Cardiac muscle cell (in vitro differentiated cells and primary cell): ENCODE data around the gene ARID3C. TPM values are rescaled to one million over a fixed set of nuclear protein-coding genes. Genes with fewer than 3 reads are reported as not detected.
A peak's percentile ranks its signal among the peaks of the same experiment; 100 is the strongest.

Experiments
- DNase-seq, 2 donors: peaks; one replicate each; pipeline versions ENCODE4 v3.0.0 to v3.0.0-alpha.2; 2010 to 2017; ENCODE audit warnings: low read depth in 1 of 2, low spot score in 1 of 2
- H3K27ac ChIP-seq: fragments of 200-600 bp; sonication (generic); 2 replicates; pipeline ENCODE4 v1.5.1; 2016
- H3K27me3 ChIP-seq: fragments of 200-600 bp; sonication (generic); 2 replicates; pipeline ENCODE4 v1.6.0; 2016; ENCODE audit warnings: control low read depth
- H3K36me3 ChIP-seq: fragments of 200-600 bp; sonication (generic); 2 replicates; pipeline ENCODE4 v1.5.1; 2016; ENCODE audit warnings: control low read depth
- H3K4me1 ChIP-seq: fragments of 200-600 bp; sonication (generic); 2 replicates; pipeline ENCODE4 v1.8.1; 2017; ENCODE audit warnings: low read depth, mild to moderate bottlenecking, mixed run types
- H3K4me3 ChIP-seq: fragments of 200-600 bp; sonication (generic); 2 replicates; pipeline ENCODE4 v1.5.1; 2016; ENCODE audit warnings: mild to moderate bottlenecking
- H3K9me3 ChIP-seq: fragments of 200-600 bp; sonication (generic); 2 replicates; pipeline ENCODE4 v1.5.1; 2017; ENCODE audit warnings: low read depth, mild to moderate bottlenecking, control low read depth
- polyA plus RNA-seq: library from polyadenylated mRNA; unstranded; fragments of >200 nt; fragmentation: Nextera tagmentation; extraction: Ambion mirVana; gene quantifications from 2 replicates; pipeline ENCODE4 v1.2.1, GENCODE V29; 2016
- total RNA-seq: library from RNA; depleted of rRNA; stranded (reverse); fragments of >200 nt; gene quantifications from 2 replicates; pipeline ENCODE4 v1.2.3, GENCODE V29; 2016
- TF ChIP-seq, protein P1 (sequence below): IDR thresholded peaks from 2 replicates; pipeline ENCODE4 v1.5.1; 2012; ENCODE audit warnings: low read depth, mild to moderate bottlenecking, low read length

The ARID3C gene
- total and polyA plus RNA-seq, 2 experiments from 2014 or later: 0.27 to 1.4 TPM

DNA sequence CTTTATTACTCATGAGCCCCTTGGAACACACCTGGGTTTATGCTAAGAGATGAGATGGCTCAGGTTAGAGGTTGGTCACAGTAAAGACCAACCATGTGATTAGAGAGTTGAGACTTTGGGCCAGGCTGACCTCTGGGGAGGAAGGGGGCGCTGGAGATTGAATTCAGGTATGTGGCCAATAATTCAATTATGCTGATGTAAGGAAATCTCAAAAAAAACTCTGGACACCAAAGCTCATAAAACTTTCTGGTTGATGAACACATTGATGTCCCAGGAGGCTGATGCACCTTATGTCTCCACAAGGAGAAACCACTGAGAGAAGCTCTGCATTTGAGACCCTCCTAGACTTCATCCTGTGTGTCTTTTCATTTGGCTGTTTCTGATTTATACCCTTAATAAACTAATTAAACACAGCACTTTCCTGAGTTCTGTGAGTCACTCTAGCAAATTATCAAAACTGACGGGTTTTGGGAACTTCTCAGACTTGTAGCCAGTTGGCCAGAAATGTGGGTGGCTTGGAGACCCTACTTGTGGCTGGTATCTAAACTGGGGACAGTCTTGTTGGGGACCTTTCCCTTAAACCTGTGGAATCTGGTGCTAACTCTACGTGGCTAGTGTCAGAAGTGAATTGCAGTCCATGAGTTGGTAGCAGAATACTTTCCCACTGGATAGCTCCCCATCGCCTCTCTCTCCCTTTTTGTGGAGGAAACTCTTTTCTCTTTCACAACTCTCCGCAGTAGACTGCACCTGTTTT is 41.1 kb upstream of the ARID3C start:
- Histone ChIP-seq H3K9me3 (no peaks in the 10 kb centered on the region), H3K4me3 (no peak overlapping the region), H3K4me1 (no peaks in the 10 kb centered on the region), H3K36me3 (no peaks in the 10 kb centered on the region), H3K27me3 (no peaks in the 10 kb centered on the region), H3K27ac (no peak overlapping the region)
- DNase-seq: no peak
- TF ChIP-seq, protein P1, sequence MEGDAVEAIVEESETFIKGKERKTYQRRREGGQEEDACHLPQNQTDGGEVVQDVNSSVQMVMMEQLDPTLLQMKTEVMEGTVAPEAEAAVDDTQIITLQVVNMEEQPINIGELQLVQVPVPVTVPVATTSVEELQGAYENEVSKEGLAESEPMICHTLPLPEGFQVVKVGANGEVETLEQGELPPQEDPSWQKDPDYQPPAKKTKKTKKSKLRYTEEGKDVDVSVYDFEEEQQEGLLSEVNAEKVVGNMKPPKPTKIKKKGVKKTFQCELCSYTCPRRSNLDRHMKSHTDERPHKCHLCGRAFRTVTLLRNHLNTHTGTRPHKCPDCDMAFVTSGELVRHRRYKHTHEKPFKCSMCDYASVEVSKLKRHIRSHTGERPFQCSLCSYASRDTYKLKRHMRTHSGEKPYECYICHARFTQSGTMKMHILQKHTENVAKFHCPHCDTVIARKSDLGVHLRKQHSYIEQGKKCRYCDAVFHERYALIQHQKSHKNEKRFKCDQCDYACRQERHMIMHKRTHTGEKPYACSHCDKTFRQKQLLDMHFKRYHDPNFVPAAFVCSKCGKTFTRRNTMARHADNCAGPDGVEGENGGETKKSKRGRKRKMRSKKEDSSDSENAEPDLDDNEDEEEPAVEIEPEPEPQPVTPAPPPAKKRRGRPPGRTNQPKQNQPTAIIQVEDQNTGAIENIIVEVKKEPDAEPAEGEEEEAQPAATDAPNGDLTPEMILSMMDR: no peak

DNA sequence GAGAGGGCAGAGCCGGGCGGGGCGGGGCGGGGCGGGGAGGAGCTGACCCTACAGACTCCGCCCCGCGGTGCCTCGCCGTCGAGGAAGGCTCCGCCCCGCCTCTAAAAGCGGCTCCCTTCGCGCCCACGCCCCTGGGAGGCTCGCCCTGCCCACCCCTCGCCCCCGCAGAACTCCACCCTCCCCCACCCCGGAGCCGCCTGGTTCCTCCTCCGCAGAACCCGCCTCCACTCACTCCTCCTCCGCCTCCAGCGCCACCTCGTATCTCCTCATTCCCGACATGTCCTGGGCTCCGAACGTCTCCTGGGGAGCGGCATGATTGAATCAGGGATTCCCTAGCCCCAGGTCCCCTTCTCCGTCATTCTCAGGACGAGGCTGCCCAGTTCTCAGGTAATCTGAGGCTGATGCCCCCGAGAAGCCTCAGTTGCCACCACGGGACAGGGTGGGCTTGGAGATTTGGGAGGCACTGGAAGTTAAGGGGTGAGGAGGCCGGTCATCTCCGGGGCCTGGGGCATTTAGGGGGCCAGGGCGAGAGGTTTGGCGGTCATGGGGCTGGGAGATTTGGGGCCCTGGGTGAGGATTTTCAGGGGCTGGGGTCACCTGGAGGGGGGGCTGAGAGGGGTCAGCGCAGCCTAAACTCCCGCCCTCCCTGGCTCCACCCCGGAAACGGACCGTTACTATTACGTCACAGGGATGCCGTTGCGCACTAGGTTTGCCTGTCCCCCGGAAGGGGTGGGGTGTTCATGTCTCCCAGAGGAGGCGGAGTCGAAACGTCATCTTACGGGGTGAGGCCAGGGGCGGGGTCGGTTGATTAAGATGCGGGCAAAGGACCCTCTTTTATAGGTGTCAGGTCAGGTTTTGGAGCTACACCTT is 36.8 kb upstream of the ARID3C start:
- Histone ChIP-seq H3K36me3 (no peaks in the 10 kb centered on the region), H3K27me3 (no peaks in the 10 kb centered on the region), H3K4me1 (peaks cover 4% of the 10 kb centered on the region), H3K27ac (peak overlapping the region; percentile 91), H3K9me3 (no peaks in the 10 kb centered on the region), H3K4me3 (peak overlapping the region; percentile 77)
- peak; percentile 97 to 98 for DNase-seq
- TF ChIP-seq, protein P1: no peak

DNA sequence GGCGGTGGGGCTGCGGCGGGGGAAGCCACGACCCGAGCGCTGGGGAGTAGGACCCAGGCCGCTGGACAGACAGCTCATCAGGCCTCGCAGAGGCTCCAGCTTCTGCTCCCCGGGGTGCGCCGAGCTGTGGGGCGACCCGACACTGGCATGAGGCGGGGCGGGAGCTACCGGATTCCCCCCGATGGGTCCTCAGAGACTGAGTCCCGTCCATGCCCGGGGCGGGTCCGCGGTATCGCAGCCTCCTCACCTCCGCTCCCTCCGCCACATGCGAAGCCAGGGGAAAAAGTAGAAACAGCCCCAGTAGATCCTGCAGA is 36.2 kb upstream of the ARID3C start:
- DNase-seq: no peak
- H3K27me3 ChIP-seq: no peaks in the 10 kb centered on the region

DNA sequence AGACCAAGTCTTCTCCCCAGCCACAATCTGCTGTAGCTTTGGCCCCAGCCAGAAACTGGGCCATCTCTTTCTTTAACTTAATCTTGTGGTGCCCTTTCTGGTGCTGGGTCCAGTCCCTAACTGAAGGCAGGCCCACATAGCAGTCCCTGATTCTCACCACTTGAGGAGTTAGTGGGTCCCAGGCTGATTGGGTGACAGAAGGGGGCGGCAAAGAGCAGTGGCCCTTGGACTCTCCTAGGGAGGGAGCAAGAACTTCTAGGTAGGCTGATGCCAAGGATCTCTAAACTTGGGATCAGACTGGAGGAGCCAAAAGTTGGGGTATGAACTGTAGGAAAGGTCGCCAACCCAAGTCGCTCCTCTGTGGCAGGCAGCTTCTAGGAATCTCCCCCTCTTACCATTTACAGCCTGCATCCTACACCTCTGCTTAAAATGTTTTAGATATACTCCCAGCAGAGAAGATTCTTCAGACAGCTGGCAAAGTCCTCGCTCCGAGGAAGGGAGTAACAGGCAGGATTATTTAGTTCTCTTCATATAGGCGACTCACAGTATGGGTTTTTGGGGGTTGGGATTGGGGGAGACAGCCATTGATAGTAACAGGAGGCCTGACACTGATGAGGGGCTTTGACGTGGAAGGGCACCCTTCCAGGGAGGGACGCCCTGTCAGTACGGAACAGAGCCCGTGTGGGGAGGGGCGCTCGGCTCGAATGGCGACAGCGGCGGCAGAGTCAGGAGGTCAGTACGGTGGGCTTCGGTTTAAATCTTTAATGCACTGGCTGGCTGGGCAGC is 35.6 kb upstream of the ARID3C start:
- TF ChIP-seq, protein P1: peak; percentile 97
- no peaks in the 10 kb centered on the region for H3K27me3 ChIP-seq
- no peaks in the 10 kb centered on the region for H3K36me3 ChIP-seq
- peaks cover 4% of the 10 kb centered on the region for H3K4me1 ChIP-seq
- H3K4me3 ChIP-seq: peak overlapping the region; percentile 77
- H3K27ac ChIP-seq: peak overlapping the region; percentile 78
- peak; percentile 84 for DNase-seq
- H3K9me3 ChIP-seq: no peaks in the 10 kb centered on the region

More for the DNA sequence above, 36.2 kb upstream of the ARID3C start:
- H3K4me3 ChIP-seq: peak overlapping the region; percentile 77
- no peaks in the 10 kb centered on the region for H3K9me3 ChIP-seq
- H3K27ac ChIP-seq: peak overlapping the region; percentile 78
- TF ChIP-seq, protein P1: no peak
- peaks cover 4% of the 10 kb centered on the region for H3K4me1 ChIP-seq
- H3K36me3 ChIP-seq: no peaks in the 10 kb centered on the region

DNA sequence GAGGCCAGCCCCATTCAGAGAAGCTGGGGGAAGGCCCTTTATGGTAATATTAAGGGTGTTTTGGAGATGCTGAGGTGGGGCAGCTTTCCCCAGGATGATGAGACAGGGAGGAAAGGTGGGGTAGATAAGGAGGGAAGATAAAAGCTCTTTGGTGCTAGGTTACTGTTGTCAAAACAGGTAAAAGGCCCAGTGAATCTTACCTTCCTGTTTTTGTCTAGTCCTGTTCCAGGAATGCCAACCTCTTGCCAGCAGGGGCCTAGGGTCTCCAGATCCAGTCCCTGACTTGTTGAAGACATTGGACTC is 34.4 kb upstream of the ARID3C start:
- DNase-seq: no peak
- no peaks in the 10 kb centered on the region for H3K27me3 ChIP-seq
- TF ChIP-seq, protein P1: no peak

More for the DNA sequence above, 34.4 kb upstream of the ARID3C start:
- Histone ChIP-seq H3K9me3 (no peaks in the 10 kb centered on the region), H3K4me1 (peaks cover 4% of the 10 kb centered on the region), H3K27ac (no peak overlapping the region), H3K4me3 (no peak overlapping the region), H3K36me3 (no peaks in the 10 kb centered on the region)
